HTR-8/SVneo (cell line): ENCODE data around the gene TST.

Experiments
- DNase-seq: peaks from one replicate; pipeline ENCODE4 v3.0.0; 2011; ENCODE audit warnings: low spot score, mixed read lengths; ENCODE audit not compliant: insufficient read length
- FAIRE-seq: peaks from 2 replicates; lab custom pipeline; 2011; peaks lifted over from hg19 to GRCh38; lab: Jason Lieb, UNC

Gene TST

DNA sequence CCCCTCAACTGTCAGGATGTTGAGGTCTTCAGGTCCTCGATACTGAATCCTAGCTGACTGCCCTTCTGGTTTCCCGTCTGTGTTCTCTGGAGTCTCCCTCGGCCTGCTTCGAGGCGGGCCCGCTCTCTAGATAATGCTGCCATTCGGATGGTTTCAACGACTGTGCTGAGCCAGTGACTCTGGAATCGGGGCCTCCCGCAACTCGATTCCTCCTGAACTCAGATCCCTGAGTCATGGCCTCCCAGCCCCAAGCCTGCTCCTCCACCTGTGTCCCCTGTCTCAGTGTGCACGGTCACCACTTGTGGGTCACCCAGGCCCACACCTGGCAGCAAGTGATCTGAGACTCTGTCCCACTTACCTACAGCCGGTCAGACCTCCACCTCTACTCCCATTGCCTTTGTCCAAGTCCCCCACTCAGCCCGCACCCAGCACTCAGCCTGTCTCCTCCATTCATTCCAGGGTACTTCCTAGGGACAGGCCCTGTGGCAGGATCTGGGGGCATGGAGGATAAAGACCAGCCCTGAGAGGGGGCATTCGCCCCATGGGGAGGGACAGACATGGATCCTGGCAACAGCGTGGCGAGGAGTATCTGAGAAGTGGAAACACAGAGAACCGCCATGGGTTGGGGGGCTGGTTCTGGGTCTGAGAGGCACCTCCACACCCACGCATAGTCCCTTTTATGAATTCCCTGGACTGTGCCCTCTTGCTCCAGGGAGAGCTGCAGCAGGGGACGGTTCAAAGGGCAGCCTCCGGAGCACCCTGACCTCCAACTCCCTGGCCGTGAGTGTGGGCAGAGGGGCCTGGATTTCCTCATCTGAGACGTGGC is 14.6 kb upstream of the TST start:
- no peak for FAIRE-seq
- DNase-seq, result no peak

DNA sequence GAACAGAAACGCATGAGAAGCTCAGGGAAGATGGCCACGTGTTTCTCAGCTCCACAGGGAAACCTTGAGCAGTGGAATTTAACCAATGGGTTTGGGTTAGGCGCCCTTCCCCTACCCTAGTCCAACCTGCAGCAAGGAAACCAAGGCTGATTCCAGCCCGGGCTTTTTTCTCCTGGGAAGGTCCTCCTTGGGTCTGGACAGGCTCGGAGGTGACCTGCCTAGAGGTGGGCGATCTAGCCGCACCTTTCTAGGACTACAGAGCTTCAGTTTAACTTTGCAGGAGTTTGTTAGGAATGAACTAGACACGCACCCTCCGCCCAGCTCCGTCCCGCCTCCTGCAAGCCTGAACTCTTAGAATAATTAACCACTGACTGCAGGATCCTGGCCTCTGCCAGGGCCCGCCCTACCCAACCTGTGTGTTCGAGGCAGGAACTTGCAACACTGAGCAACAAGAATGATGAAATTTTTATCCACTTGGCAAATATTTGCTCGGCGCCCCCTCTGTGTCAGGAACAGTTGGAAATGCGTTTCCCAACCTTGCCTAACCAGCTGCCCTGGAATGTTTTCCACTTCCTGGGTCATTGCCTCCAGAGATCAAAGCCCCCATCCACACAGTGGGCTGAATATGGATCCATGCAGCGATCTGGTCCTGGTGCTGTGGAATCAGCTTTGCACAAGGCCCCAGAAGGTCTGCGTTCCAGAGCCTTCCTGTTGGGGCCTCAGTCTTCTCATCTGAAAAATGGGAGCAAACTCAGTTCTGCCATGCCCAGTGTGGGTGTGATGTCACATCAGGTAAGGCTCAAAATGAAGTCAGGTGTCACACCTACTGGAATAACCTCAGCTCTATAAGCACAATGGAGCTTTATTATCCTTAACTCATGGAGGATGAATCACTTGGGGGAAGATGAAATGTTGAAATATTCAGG is 13.6 kb upstream of the TST start:
- DNase-seq (no peak), FAIRE-seq (no peak)

- DNase-seq (no peak), FAIRE-seq (no peak)
Observed at GRCh38 chr22:37032134-37032534, 12.9 kb upstream of the TST start.

DNA sequence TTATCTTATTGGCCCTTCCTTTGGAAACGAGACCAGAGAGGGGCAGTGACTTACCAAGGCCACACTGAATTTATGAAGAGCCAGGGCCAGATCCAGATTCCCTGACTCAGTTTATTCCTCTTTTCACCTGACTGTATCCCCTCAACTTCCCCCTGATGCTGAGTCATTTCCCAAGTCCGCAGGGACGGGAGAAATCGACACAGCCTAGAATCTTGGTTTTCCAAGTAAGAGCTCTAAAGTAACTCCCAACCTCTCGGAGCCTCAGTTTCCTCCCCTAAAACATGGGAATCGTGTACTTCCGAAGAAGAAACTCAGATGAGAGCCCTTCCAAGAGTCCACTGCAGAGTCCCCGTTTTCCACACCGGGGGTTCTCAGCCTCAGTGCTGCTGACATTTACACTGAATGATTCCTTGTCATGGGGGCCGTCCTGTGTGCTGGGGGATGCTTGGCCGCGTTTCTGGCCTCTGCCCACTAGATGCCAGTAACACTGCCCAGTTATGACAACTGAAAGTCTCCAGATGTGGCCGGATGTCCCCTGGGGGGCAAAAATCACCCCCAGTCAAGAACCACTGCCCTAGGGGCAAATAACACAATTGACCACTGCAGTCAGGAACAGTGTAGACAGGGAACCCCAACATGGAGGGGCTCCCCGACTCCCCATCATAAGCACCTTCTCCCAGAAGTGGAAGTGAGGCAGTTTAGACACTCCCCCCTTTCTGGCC is 11.5 kb upstream of the TST start:
- DNase-seq (no peak), FAIRE-seq (no peak)

DNA sequence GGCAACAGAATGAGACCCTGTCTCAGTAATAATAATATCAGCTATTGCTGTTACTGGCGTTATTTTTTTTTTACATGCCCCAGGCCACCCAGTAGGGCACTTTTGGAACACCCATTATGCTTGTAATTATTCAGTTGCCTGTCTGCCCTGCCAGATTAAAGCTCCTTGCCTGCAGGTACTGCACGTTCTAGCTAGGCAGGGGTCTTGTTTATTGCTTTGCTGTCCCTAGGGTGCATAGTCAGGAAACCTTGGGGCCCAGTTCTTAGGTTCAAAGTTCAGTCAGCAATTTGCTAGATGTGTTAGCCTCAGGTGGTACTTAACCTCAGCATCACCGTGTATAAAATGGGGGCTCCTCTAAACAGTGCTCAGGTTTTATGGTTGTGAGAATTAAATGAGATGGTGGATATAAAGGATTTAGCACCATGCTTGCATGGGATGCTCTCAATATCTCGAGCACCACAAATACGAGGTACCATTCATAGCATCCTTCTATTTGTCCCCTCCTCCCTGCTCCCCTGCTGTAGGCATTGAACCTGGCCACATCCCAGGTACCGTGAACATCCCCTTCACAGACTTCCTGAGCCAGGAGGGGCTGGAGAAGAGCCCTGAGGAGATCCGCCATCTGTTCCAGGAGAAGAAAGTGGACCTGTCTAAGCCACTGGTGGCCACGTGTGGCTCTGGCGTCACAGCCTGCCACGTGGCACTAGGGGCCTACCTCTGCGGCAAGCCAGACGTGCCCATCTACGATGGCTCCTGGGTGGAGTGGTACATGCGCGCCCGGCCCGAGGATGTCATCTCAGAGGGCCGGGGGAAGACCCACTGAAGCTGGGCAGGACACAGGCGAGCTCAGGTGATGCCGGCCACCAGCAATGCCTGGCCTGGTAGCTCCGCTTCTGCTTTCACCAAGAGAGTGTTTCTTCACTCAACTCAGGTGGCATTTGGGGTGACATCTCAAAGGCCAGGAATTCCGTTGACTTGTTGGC is 9.7 kb upstream of the TST start:
- DNase-seq (no peak), FAIRE-seq (no peak)

GRCh38 chr22:37027556-37027955 is 8.3 kb upstream of the TST start:
- DNase-seq, result no peak
- FAIRE-seq, result no peak

DNA sequence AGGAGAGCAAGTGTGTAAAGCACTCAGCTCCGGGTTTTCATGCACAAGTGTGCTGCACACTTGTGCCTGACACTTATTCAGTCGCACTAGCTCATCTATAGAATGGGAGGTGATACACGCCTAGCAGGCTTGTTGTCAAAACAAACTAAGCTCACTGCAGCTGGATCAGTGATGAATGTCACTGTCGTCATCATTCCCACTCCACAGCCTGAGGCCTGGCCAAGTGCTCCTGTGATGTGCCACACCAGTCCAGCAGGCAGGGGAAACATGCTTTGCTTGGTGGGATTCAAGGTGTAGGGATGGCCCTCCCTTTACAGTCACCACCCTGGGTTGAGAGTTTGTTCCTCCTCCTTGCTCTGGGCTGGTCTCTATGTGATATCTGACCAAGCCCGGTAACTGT is 7.1 kb upstream of the TST start:
- FAIRE-seq (no peak), DNase-seq (no peak)

DNA sequence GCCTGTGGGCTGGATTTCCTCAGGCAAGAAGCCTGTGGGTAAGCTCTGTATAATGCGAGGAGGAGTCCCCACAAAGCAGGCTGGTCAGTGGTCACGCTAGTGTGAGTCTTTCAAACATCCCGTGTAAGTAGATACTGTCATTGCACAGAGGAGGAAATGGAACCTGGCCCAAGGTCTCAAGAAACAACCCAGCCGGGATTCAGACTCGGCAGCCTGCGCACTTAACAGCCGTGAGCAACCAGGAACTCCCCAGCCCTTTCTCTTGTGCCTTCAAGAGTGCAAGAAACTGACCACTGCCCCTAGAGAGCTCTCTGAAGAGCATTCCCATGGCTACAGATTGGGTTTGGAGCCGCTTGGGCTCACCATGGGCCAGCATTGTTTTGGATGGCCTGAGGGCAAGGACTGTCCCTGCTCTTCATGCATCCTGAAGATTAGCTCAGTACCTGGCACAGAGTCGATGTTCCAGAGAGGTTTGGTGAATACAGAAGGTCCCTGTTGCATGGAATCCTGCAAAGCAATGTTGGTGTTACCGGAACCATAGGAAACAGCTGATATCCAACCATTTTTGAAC is 6.3 kb upstream of the TST start:
- FAIRE-seq (no peak), DNase-seq (no peak)

GRCh38 chr22:37024339-37025157 is 5.3 kb upstream of the TST start:
- DNase-seq (no peak), FAIRE-seq (no peak)

DNA sequence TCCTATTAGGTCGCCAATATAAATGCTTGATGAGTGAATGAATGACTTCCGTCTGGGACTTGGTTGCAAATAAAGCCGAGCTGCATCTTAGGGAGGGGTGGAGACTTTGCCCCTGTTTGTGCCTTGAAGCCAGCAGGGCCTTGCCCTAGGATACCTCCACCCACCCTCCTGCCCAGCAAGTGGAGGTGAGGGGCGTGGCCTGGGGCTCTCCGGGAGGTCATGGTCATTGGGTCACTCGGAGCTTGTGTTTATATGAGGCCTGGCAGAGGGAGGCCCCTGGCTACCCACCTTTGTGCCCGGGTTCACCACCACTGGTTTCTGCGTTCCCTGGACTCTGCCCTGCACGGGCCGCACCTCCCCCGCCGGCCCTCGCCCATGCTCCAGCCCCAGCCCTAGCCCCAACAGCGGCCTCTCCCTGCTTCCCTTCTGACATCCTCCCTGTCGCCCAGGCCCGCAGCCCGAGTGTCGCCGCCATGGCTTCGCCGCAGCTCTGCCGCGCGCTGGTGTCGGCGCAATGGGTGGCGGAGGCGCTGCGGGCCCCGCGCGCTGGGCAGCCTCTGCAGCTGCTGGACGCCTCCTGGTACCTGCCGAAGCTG is 4.6 kb upstream of the TST start:
- FAIRE-seq, result no peak
- no peak for DNase-seq

DNA sequence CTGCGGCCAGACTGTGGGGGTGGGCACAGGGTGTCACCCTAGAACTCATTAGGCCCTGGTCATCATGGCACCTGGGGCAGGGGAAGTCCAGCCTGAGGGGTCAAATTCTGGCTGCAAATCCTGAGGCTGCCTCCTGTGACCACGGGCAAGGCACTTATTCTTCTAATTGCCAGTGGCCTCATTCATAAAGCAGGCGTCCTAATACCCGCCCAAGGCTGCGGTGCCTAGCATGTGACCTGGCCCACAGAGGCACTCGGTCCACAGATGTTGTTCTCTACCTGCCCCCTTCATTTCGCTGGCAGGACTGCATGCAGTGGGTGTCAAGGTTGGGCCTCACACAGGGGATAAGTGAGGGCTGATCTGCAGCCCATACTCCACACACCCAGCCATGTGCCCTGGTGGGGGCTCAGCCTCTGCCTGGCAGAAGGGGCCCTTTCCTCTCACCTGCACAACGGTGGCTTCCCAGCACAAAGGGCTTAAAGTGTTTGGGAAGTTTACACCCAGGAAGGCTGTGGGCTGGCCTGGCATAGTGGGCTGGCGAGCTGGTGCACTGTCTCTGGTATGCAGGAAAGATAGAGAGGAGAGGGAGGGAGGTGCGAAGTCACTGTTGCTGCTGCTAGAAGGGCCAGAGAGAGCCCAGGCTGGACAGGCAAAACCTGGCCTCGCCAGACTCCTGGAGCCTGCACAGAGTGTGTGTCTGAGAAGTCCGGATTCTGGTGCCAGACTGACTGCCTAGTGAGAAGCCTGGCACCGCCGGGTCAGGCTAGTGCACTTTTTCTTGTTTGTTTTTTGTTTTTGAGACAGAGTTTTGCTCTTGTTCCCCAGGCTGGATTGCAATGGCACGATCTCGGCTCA is 3.5 kb upstream of the TST start:
- FAIRE-seq, result no peak
- no peak for DNase-seq

GRCh38 chr22:37021710-37022482 is 2.6 kb upstream of the TST start:
- no peak for DNase-seq
- no peak for FAIRE-seq

DNA sequence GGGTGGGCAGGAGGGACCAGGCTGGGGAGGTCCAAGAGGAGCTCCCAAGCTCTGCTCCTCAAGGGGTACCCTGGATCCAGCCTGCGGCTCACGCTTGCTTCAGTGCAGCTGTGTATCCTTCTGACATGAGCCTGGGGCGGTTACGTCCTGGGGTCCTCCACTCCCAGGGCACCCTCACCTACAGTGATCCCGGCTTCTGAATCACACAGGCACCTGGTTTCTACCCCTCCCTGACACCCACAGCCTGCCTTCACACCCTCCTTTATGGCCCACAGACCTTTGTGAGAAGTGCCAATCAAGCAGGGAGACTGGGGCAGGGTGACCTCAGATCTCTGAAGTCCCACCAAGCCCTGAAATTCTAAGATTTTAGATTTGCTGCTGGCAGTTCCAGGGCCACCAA is 1.8 kb upstream of the TST start:
- DNase-seq (no peak), FAIRE-seq (no peak)

DNA sequence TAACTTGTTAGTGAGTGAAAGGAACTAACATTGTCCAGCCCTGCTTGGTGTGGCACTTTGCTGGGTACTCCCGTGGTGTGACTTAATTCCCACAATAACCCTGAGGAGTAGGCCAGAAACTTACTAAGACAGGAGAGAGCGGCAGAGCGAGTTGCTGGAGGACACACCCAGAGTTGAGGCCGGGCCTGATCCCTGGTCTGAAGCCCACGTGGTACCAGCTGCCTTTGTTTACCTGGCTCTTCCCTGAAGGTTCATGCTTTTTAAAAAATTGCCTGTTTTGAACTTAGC is 889 bp upstream of the TST start:
- FAIRE-seq (no peak), DNase-seq (no peak)

DNA sequence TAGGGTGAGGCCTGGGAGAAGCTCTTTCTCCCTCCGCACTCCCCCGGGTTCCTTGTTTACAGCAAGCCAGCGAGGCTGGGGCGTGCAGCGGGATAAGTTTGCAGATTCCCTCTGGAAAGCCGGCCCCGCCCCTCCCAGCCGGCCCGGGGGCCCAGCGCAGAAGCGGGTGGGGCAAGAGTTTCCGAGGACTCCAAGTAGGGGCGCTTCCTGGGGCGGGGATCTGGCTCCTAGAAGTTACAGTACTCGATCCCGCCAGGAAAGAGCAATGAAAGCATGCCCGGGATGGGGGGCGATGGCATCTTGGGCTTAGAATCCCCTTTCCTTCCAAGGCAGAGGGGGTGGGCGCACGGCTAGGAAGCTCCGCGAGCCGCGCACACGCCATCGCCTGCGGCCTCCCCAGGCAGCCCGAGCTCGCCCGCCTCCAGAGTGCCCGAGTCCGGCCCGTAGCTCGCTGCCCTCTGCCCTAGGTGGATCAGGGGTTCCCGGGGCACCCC is 385 bp downstream of the TST start:
- peak; percentile 41 for DNase-seq
- FAIRE-seq, result no peak

- DNase-seq, result no peak
Observed at GRCh38 chr22:37018086-37018814, 997 bp downstream of the TST start.

More at GRCh38 chr22:37018086-37018814, 997 bp downstream of the TST start:
- no peak for FAIRE-seq
